Spleen (tissue), 7 donors: ENCODE results near the gene COQ9.

Experiments used
- POLR2AphosphoS5 ChIP-seq, 3 donors: sonication (generic); formaldehyde crosslinking; IDR thresholded peaks; one replicate each; pipeline ENCODE4 v1.5.1; 2017; ENCODE audit warnings: antibody characterized with exemption in 3 of 3
- TF ChIP-seq, protein P1 (sequence below), 11 experiments: fragments of 200-600 bp in 7 of 11; fragments of 450-650 bp in 4 of 11; sonication (generic) in 4 of 11; IDR thresholded peaks in 8 of 11; conservative IDR thresholded peaks in 3 of 11; 1 replicate in 7 of 11; 2 replicates in 4 of 11; pipeline versions ENCODE4 v1.4.0 to v1.8.0; 2016 to 2021; ENCODE audit warnings: antibody characterized with exemption in 11 of 11, inconsistent platforms in 4 of 11, mild to moderate bottlenecking in 1 of 11
- donor health status: DM: no; HTN: no; CAD: no; lungs with moderate emphysema.
- donor health status: DM: no; HTN: no; CAD: no.
- donor health status: DM: no; HTN: no; CAD: no.

GRCh38 chr16:57447186-57447962 lies at the start of gene COQ9, which contains the start of gene CIAPIN1:
- TF ChIP-seq, protein P1, sequence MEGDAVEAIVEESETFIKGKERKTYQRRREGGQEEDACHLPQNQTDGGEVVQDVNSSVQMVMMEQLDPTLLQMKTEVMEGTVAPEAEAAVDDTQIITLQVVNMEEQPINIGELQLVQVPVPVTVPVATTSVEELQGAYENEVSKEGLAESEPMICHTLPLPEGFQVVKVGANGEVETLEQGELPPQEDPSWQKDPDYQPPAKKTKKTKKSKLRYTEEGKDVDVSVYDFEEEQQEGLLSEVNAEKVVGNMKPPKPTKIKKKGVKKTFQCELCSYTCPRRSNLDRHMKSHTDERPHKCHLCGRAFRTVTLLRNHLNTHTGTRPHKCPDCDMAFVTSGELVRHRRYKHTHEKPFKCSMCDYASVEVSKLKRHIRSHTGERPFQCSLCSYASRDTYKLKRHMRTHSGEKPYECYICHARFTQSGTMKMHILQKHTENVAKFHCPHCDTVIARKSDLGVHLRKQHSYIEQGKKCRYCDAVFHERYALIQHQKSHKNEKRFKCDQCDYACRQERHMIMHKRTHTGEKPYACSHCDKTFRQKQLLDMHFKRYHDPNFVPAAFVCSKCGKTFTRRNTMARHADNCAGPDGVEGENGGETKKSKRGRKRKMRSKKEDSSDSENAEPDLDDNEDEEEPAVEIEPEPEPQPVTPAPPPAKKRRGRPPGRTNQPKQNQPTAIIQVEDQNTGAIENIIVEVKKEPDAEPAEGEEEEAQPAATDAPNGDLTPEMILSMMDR (IDR thresholded peaks at IDR 0.05 in 8 of 11, conservative IDR thresholded peaks at IDR 0.05 in 3 of 11), result peak in 6 of 11 experiments; percentile 24 to 57 (median 46)
- TF ChIP-seq POLR2AphosphoS5 (IDR thresholded peaks at IDR 0.05), result peak; percentile 96 to 97 (median 96)
